ENCODE results near the gene DOCK3. TPM values are rescaled to one million over a fixed set of nuclear protein-coding genes. Genes with fewer than 3 reads are reported as not detected.

DOCK3 gene
- total RNA-seq, 1 experiment from 2014 or later, result 5.6 TPM

DNA sequence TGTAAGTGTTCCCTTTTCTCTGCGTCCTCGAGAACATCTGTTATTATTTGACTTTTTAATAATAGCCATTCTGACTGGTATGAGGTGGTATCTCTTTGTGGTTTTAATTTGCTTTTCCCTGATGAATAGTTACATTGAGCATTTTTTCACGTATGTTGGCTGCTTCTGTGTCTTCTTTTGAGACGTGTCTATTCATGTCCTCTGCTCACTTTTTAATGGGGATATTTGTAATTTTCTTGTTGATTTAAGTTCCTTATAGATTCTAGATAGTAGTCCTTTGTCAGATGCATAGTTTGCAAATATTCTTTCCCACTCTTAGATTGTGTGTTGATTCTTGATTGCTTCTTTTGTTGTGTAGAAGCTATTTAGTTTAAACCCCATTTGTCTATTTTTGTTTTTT is 179.2 kb downstream of the DOCK3 start:
- H3K27ac Mint-ChIP-seq, result no peak overlapping the region
- H3K36me3 Mint-ChIP-seq, result peaks cover 14% of the 10 kb centered on the region
- H3K4me1 Mint-ChIP-seq, result peaks cover 32% of the 10 kb centered on the region
- ATAC-seq (no peak), DNase-seq (ENCODE audit: low spot score) (no peak)
- ChIA-PET POLR2A (no interaction called here), CTCF (interaction anchor here (1.4 kb wide), 1 partner anchor 125 kb away, joined by 3 read pairs; no protein-coding TSS in a partner anchor)
- H3K27me3 Mint-ChIP-seq (ENCODE audit: low read depth), result no peaks in the 10 kb centered on the region
- TF ChIP-seq ZBTB21 (CRISPR knock-in tag; IDR thresholded peaks at IDR 0.05; ENCODE audit: borderline replicate concordance) (no peak), FOXP1 (CRISPR knock-in tag; IDR thresholded peaks at IDR 0.05; ENCODE audit: borderline replicate concordance) (no peak), OVOL2 (CRISPR knock-in tag; IDR thresholded peaks at IDR 0.05; ENCODE audit: borderline replicate concordance) (no peak), SP1 (CRISPR knock-in tag; conservative IDR thresholded peaks at IDR 0.05) (no peak), NR2C2 (CRISPR knock-in tag; IDR thresholded peaks at IDR 0.05) (no peak), ZNF317 (CRISPR knock-in tag; IDR thresholded peaks at IDR 0.05; ENCODE audit: borderline replicate concordance, low read depth) (no peak), ZNF121 (CRISPR knock-in tag; IDR thresholded peaks at IDR 0.05) (no peak), ZNF671 (CRISPR knock-in tag; IDR thresholded peaks at IDR 0.05) (no peak)
- TF ChIP-seq, protein P1, sequence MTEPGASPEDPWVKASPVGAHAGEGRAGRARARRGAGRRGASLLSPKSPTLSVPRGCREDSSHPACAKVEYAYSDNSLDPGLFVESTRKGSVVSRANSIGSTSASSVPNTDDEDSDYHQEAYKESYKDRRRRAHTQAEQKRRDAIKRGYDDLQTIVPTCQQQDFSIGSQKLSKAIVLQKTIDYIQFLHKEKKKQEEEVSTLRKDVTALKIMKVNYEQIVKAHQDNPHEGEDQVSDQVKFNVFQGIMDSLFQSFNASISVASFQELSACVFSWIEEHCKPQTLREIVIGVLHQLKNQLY (CRISPR knock-in tag; IDR thresholded peaks at IDR 0.05), result no peak
- TF ChIP-seq, protein P2, sequence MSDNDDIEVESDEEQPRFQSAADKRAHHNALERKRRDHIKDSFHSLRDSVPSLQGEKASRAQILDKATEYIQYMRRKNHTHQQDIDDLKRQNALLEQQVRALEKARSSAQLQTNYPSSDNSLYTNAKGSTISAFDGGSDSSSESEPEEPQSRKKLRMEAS (CRISPR knock-in tag; IDR thresholded peaks at IDR 0.05), result no peak
- TF ChIP-seq, protein P3, sequence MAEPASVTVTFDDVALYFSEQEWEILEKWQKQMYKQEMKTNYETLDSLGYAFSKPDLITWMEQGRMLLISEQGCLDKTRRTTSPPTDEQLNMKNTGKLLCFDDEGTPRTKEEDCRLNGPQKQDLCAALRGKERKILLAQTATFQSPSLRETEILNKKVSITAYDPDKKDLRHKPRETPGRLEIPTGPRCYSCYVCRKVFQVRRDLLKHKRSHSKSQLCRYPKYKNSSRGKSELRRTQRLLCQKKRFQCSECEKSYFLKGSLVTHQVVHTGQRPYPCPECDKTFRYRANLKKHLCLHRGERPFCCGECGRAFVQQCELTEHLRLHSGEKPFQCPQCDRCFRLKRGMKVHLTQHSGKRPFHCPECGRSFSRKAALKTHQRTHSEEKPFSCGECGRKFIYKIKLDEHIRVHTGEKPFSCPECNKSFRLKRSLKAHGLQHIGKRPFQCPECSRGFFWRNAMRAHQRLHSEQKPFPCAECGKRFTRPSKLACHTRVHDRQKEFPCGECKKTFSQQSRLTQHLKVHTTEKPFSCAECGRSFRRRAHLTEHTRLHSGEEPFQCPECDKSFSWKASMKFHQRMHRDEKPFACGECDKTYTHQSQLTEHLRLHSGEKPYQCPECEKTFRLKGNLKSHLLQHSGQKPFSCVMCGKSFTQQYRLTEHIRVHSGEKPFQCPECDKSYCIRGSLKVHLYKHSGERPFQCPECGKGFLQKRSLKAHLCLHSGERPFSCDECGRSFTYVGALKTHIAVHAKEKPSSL (CRISPR knock-in tag; conservative IDR thresholded peaks at IDR 0.05), result no peak
- TF ChIP-seq, protein P4, sequence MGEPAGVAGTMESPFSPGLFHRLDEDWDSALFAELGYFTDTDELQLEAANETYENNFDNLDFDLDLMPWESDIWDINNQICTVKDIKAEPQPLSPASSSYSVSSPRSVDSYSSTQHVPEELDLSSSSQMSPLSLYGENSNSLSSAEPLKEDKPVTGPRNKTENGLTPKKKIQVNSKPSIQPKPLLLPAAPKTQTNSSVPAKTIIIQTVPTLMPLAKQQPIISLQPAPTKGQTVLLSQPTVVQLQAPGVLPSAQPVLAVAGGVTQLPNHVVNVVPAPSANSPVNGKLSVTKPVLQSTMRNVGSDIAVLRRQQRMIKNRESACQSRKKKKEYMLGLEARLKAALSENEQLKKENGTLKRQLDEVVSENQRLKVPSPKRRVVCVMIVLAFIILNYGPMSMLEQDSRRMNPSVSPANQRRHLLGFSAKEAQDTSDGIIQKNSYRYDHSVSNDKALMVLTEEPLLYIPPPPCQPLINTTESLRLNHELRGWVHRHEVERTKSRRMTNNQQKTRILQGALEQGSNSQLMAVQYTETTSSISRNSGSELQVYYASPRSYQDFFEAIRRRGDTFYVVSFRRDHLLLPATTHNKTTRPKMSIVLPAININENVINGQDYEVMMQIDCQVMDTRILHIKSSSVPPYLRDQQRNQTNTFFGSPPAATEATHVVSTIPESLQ (CRISPR knock-in tag; IDR thresholded peaks at IDR 0.05), result no peak
- TF ChIP-seq, protein P5, sequence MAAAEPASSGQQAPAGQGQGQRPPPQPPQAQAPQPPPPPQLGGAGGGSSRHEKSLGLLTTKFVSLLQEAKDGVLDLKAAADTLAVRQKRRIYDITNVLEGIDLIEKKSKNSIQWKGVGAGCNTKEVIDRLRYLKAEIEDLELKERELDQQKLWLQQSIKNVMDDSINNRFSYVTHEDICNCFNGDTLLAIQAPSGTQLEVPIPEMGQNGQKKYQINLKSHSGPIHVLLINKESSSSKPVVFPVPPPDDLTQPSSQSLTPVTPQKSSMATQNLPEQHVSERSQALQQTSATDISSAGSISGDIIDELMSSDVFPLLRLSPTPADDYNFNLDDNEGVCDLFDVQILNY (CRISPR knock-in tag; IDR thresholded peaks at IDR 0.05), result no peak
- no peak overlapping the region for H3K4me3 Mint-ChIP-seq
- H3K9me3 Mint-ChIP-seq, result peaks cover 24% of the 10 kb centered on the region

DNA sequence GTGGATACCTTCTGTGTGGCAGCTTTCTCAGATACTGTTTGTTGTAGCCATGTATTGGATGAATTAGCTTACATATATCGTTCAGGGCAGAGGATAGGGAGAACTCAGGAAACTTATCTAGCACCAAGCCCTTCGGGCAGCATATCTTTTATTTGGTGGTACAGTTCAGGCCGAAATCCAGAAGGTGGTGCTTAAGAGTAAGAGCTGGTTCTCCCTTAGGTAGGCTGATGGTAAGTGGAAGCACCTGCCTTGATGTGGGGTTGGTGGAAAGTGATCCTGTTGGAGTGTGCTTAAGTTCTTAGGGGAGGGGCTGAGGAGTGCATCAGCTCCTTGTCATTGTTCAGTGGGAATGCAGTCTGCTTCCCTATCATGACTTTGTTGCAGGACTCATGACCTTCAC is 187.5 kb downstream of the DOCK3 start:
- H3K9me3 Mint-ChIP-seq, result peaks cover 14% of the 10 kb centered on the region
- no peak overlapping the region for H3K4me3 Mint-ChIP-seq
- TF ChIP-seq, protein P1 (CRISPR knock-in tag; IDR thresholded peaks at IDR 0.05), result no peak
- ATAC-seq, result peak; percentile 97
- ChIA-PET CTCF (interaction anchor here (0.6 to 1.8 kb wide), 3 partner anchors 13 to 246 kb away, joined by 3 to 6 read pairs (median 3); no protein-coding TSS in a partner anchor), POLR2A (interaction anchor here (0.7 kb wide), 1 partner anchor 237 kb away, joined by 5 read pairs; no protein-coding TSS in a partner anchor)
- no peak overlapping the region for H3K27ac Mint-ChIP-seq
- no peaks in the 10 kb centered on the region for H3K27me3 Mint-ChIP-seq (ENCODE audit: low read depth)
- peaks cover 15% of the 10 kb centered on the region for H3K4me1 Mint-ChIP-seq
- H3K36me3 Mint-ChIP-seq, result 0 out of 2 replicates have a peak, but pooled peaks cover 5% of the 10 kb centered on the region
- no peak for DNase-seq (ENCODE audit: low spot score)

Data from WTC11 (cell line).